Measurements from ENCODE around the gene KMT2C. TPM values are rescaled to one million over a fixed set of nuclear protein-coding genes. Genes with fewer than 3 reads are reported as not detected.

KMT2C gene
- total and polyA plus RNA-seq, 2 of the 8 experiments (the other 6 are each of a cell fraction or from before 2014, with no cell fraction given), result 9.1 to 40.8 TPM

GRCh38 chr7:152097330-152097729 lies 338.5 kb downstream of the KMT2C start (continued):
- TF ChIP-seq, protein P1, sequence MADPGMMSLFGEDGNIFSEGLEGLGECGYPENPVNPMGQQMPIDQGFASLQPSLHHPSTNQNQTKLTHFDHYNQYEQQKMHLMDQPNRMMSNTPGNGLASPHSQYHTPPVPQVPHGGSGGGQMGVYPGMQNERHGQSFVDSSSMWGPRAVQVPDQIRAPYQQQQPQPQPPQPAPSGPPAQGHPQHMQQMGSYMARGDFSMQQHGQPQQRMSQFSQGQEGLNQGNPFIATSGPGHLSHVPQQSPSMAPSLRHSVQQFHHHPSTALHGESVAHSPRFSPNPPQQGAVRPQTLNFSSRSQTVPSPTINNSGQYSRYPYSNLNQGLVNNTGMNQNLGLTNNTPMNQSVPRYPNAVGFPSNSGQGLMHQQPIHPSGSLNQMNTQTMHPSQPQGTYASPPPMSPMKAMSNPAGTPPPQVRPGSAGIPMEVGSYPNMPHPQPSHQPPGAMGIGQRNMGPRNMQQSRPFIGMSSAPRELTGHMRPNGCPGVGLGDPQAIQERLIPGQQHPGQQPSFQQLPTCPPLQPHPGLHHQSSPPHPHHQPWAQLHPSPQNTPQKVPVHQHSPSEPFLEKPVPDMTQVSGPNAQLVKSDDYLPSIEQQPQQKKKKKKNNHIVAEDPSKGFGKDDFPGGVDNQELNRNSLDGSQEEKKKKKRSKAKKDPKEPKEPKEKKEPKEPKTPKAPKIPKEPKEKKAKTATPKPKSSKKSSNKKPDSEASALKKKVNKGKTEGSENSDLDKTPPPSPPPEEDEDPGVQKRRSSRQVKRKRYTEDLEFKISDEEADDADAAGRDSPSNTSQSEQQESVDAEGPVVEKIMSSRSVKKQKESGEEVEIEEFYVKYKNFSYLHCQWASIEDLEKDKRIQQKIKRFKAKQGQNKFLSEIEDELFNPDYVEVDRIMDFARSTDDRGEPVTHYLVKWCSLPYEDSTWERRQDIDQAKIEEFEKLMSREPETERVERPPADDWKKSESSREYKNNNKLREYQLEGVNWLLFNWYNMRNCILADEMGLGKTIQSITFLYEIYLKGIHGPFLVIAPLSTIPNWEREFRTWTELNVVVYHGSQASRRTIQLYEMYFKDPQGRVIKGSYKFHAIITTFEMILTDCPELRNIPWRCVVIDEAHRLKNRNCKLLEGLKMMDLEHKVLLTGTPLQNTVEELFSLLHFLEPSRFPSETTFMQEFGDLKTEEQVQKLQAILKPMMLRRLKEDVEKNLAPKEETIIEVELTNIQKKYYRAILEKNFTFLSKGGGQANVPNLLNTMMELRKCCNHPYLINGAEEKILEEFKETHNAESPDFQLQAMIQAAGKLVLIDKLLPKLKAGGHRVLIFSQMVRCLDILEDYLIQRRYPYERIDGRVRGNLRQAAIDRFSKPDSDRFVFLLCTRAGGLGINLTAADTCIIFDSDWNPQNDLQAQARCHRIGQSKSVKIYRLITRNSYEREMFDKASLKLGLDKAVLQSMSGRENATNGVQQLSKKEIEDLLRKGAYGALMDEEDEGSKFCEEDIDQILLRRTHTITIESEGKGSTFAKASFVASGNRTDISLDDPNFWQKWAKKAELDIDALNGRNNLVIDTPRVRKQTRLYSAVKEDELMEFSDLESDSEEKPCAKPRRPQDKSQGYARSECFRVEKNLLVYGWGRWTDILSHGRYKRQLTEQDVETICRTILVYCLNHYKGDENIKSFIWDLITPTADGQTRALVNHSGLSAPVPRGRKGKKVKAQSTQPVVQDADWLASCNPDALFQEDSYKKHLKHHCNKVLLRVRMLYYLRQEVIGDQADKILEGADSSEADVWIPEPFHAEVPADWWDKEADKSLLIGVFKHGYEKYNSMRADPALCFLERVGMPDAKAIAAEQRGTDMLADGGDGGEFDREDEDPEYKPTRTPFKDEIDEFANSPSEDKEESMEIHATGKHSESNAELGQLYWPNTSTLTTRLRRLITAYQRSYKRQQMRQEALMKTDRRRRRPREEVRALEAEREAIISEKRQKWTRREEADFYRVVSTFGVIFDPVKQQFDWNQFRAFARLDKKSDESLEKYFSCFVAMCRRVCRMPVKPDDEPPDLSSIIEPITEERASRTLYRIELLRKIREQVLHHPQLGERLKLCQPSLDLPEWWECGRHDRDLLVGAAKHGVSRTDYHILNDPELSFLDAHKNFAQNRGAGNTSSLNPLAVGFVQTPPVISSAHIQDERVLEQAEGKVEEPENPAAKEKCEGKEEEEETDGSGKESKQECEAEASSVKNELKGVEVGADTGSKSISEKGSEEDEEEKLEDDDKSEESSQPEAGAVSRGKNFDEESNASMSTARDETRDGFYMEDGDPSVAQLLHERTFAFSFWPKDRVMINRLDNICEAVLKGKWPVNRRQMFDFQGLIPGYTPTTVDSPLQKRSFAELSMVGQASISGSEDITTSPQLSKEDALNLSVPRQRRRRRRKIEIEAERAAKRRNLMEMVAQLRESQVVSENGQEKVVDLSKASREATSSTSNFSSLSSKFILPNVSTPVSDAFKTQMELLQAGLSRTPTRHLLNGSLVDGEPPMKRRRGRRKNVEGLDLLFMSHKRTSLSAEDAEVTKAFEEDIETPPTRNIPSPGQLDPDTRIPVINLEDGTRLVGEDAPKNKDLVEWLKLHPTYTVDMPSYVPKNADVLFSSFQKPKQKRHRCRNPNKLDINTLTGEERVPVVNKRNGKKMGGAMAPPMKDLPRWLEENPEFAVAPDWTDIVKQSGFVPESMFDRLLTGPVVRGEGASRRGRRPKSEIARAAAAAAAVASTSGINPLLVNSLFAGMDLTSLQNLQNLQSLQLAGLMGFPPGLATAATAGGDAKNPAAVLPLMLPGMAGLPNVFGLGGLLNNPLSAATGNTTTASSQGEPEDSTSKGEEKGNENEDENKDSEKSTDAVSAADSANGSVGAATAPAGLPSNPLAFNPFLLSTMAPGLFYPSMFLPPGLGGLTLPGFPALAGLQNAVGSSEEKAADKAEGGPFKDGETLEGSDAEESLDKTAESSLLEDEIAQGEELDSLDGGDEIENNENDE (IDR thresholded peaks at IDR 0.05; ENCODE audit: insufficient replicate concordance, low read length), result no peak
- TF ChIP-seq SUZ12 (IDR thresholded peaks at IDR 0.05; ENCODE audit: low read length) (no peak), USF2 (IDR thresholded peaks at IDR 0.05; ENCODE audit: low read length) (no peak), SP1 (IDR thresholded peaks at IDR 0.05; ENCODE audit: low read depth, low read length) (no peak), POLR2A (IDR thresholded peaks at IDR 0.05; ENCODE audit: control extremely low read depth in 1 of 2, low read depth in 2 of 2, low read length in 2 of 2) (no peak), TEAD4 (IDR thresholded peaks at IDR 0.05; ENCODE audit: low read depth, low read length) (no peak), TCF12 (IDR thresholded peaks at IDR 0.05; ENCODE audit: low read depth, low read length) (no peak), EGR1 (IDR thresholded peaks at IDR 0.05; ENCODE audit: borderline replicate concordance, low read depth, low read length) (no peak), SP4 (IDR thresholded peaks at IDR 0.05; ENCODE audit: low read length) (no peak), CHD1 (IDR thresholded peaks at IDR 0.05; ENCODE audit: low read depth, low read length) (no peak), BCL11A (IDR thresholded peaks at IDR 0.05; ENCODE audit: low read depth in 2 of 2, low read length in 2 of 2) (no peak)
- TF ChIP-seq, protein P2, sequence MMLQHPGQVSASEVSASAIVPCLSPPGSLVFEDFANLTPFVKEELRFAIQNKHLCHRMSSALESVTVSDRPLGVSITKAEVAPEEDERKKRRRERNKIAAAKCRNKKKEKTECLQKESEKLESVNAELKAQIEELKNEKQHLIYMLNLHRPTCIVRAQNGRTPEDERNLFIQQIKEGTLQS (IDR thresholded peaks at IDR 0.05; ENCODE audit: insufficient read depth, low read depth, low read length), result no peak

Data from H1 (cell line).